HEK293 (cell line): ENCODE measurements around the gene ZNF354C.

ENCODE experiments used
- OVOL3 ChIP-seq: fragments of 450-650 bp; formaldehyde crosslinking; IDR thresholded peaks from 2 replicates; pipeline ENCODE4 v1.5.1; 2016; ENCODE audit warnings: missing biosample characterization, missing genetic modification characterization
- ZFP37 ChIP-seq: fragments of 450-650 bp; formaldehyde crosslinking; IDR thresholded peaks from 2 replicates; pipeline ENCODE4 v1.5.1; 2016; ENCODE audit warnings: missing biosample characterization, missing genetic modification characterization
- ZNF10 ChIP-seq: fragments of 450-650 bp; formaldehyde crosslinking; IDR thresholded peaks from 2 replicates; pipeline ENCODE4 v1.5.1; 2017; ENCODE audit warnings: missing biosample characterization, missing genetic modification characterization
- TF ChIP-seq, protein P1 (sequence below): fragments of 450-650 bp; formaldehyde crosslinking; IDR thresholded peaks from 2 replicates; pipeline ENCODE4 v1.5.1; 2016; ENCODE audit warnings: missing biosample characterization, missing genetic modification characterization
- TF ChIP-seq, protein P2 (sequence below): fragments of 450-650 bp; formaldehyde crosslinking; IDR thresholded peaks from 2 replicates; pipeline ENCODE4 v1.5.1; 2016; ENCODE audit warnings: missing biosample characterization, missing genetic modification characterization
- TF ChIP-seq, protein P3 (sequence below): fragments of 450-650 bp; formaldehyde crosslinking; IDR thresholded peaks from 2 replicates; pipeline ENCODE4 v1.5.1; 2016; ENCODE audit warnings: missing biosample characterization, missing genetic modification characterization

DNA sequence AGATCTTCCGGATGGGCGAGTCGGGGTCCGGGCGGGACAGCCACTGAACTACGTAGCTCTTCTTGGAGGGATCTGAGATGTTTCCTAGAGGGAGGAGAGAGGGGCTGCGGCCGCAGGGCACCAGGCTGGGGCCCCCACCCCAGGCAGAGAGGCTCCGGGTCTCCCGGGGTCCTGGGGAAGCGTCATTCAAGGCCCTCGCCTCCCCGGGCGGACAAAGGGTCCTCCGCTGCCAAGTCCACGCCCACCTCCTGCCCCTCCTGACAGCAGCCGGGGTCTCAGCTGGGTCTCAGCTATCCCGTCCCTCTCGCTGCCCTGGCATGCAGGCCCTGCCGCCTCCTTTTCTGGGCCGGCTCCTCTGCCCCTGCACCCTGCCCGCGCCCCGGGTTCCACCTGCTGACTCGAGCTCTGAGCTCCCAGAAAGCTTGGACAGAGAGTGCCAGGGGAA is 61.5 kb downstream of the ZNF354C start:
- TF ChIP-seq ZFP37 (no peak), ZNF10 (tag by site-specific recombination) (no peak), OVOL3 (tag by site-specific recombination) (no peak)
- TF ChIP-seq, protein P1, sequence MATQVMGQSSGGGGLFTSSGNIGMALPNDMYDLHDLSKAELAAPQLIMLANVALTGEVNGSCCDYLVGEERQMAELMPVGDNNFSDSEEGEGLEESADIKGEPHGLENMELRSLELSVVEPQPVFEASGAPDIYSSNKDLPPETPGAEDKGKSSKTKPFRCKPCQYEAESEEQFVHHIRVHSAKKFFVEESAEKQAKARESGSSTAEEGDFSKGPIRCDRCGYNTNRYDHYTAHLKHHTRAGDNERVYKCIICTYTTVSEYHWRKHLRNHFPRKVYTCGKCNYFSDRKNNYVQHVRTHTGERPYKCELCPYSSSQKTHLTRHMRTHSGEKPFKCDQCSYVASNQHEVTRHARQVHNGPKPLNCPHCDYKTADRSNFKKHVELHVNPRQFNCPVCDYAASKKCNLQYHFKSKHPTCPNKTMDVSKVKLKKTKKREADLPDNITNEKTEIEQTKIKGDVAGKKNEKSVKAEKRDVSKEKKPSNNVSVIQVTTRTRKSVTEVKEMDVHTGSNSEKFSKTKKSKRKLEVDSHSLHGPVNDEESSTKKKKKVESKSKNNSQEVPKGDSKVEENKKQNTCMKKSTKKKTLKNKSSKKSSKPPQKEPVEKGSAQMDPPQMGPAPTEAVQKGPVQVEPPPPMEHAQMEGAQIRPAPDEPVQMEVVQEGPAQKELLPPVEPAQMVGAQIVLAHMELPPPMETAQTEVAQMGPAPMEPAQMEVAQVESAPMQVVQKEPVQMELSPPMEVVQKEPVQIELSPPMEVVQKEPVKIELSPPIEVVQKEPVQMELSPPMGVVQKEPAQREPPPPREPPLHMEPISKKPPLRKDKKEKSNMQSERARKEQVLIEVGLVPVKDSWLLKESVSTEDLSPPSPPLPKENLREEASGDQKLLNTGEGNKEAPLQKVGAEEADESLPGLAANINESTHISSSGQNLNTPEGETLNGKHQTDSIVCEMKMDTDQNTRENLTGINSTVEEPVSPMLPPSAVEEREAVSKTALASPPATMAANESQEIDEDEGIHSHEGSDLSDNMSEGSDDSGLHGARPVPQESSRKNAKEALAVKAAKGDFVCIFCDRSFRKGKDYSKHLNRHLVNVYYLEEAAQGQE (tag by site-specific recombination), result no peak
- TF ChIP-seq, protein P2, sequence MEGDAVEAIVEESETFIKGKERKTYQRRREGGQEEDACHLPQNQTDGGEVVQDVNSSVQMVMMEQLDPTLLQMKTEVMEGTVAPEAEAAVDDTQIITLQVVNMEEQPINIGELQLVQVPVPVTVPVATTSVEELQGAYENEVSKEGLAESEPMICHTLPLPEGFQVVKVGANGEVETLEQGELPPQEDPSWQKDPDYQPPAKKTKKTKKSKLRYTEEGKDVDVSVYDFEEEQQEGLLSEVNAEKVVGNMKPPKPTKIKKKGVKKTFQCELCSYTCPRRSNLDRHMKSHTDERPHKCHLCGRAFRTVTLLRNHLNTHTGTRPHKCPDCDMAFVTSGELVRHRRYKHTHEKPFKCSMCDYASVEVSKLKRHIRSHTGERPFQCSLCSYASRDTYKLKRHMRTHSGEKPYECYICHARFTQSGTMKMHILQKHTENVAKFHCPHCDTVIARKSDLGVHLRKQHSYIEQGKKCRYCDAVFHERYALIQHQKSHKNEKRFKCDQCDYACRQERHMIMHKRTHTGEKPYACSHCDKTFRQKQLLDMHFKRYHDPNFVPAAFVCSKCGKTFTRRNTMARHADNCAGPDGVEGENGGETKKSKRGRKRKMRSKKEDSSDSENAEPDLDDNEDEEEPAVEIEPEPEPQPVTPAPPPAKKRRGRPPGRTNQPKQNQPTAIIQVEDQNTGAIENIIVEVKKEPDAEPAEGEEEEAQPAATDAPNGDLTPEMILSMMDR (tag by site-specific recombination), result no peak
- TF ChIP-seq, protein P3, sequence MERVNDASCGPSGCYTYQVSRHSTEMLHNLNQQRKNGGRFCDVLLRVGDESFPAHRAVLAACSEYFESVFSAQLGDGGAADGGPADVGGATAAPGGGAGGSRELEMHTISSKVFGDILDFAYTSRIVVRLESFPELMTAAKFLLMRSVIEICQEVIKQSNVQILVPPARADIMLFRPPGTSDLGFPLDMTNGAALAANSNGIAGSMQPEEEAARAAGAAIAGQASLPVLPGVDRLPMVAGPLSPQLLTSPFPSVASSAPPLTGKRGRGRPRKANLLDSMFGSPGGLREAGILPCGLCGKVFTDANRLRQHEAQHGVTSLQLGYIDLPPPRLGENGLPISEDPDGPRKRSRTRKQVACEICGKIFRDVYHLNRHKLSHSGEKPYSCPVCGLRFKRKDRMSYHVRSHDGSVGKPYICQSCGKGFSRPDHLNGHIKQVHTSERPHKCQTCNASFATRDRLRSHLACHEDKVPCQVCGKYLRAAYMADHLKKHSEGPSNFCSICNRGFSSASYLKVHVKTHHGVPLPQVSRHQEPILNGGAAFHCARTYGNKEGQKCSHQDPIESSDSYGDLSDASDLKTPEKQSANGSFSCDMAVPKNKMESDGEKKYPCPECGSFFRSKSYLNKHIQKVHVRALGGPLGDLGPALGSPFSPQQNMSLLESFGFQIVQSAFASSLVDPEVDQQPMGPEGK (tag by site-specific recombination), result no peak
